HepG2 (cell line): ENCODE measurements around the gene STIM1. TPM values are rescaled to one million over a fixed set of nuclear protein-coding genes. Genes with fewer than 3 reads are reported as not detected.

Experiments
- ATAC-seq: fragments of 200-7000 bp; cut with Tn5 transposase; 3 replicates; pipeline ENCODE4 v1.9.1; 2020; ENCODE audit warnings: mild to moderate bottlenecking, moderate library complexity
- BruUV-seq: library from RNA; stranded (reverse); fragments of 400-500 nt; replicated peaks from 2 replicates; lab custom pipeline; 2021; lab: Mats Ljungman, UMichigan
- CTCF ChIA-PET: fragments of 300-600 bp; formaldehyde crosslinking; extraction: SDS; loops from one replicate; lab custom pipeline; 2021; ENCODE audit warnings: low total read pairs, inconsistent platforms, low intra/inter-chr PET ratio; lab: Yijun Ruan, JAX
- POLR2A ChIA-PET: fragments of 350-600 bp; sonication (Branson Sonifier 250); formaldehyde crosslinking; loops from one replicate; lab custom pipeline; 2020; ENCODE audit warnings: antibody characterized with exemption, inconsistent platforms; lab: Yijun Ruan, JAX
- DNase-seq: peaks from one replicate; pipeline ENCODE4 v3.0.0-alpha.2; 2015; ENCODE audit warnings: low spot score
- FAIRE-seq: peaks from 3 replicates; lab custom pipeline; 2011; peaks lifted over from hg19 to GRCh38; lab: Jason Lieb, UNC
- H2AFZ ChIP-seq: one replicate; pipeline ENCODE4 v1.6.1; 2011; ENCODE audit warnings: low read length, inconsistent platforms
- H3K27ac ChIP-seq: fragments of 300-600 bp; 3 replicates; pipeline ENCODE4 v1.8.0; 2011; ENCODE audit warnings: mixed run types, mild to moderate bottlenecking, mixed read lengths, low read length, inconsistent platforms; ENCODE audit not compliant: insufficient read depth; ENCODE audit errors: extremely low read length
- H3K27me3 ChIP-seq, 2 experiments: fragments of 200-600 bp in 1 of 2; 2 replicates in 1 of 2; 3 replicates in 1 of 2; pipeline versions ENCODE4 v1.6.0 to v1.8.0; 2011; ENCODE audit warnings: low read length in 2 of 2, mild to moderate bottlenecking in 2 of 2, moderate library complexity in 2 of 2, inconsistent platforms in 1 of 2; ENCODE audit not compliant: insufficient read depth in 2 of 2, control insufficient read depth in 1 of 2
- H3K36me3 ChIP-seq, 2 experiments: fragments of 200-600 bp in 1 of 2; replicated peaks in 1 of 2; 2 replicates in 1 of 2; 3 replicates in 1 of 2; pipeline versions ENCODE4 v1.5.1 to v1.8.0; 2011; ENCODE audit warnings: low read length in 2 of 2, inconsistent platforms in 1 of 2; ENCODE audit not compliant: insufficient read depth in 2 of 2, control insufficient read depth in 1 of 2
- H3K4me1 ChIP-seq: 2 replicates; pipeline ENCODE4 v1.5.1; 2012; ENCODE audit warnings: low read length, inconsistent platforms; ENCODE audit not compliant: insufficient read depth
- H3K4me2 ChIP-seq: 2 replicates; pipeline ENCODE4 v1.6.0; 2011; ENCODE audit warnings: low read depth, low read length, inconsistent platforms
- H3K4me3 ChIP-seq, 3 experiments: fragments of 200-600 bp in 1 of 3; sonication (generic), shearing (Covaris generic) in 1 of 3; replicated peaks in 1 of 3; 2 replicates each; pipeline ENCODE4 v1.5.1; 2011 to 2016; ENCODE audit warnings: low read length in 3 of 3, inconsistent platforms in 2 of 3, low read depth in 2 of 3, mild to moderate bottlenecking in 2 of 3, control low read depth in 1 of 3, mixed read lengths in 1 of 3; ENCODE audit not compliant: insufficient read depth in 1 of 3
- H3K79me2 ChIP-seq: one replicate; pipeline ENCODE4 v1.6.1; 2011; ENCODE audit warnings: low read length, inconsistent platforms; ENCODE audit not compliant: insufficient read depth
- H3K9ac ChIP-seq: 2 replicates; pipeline ENCODE4 v1.6.0; 2011; ENCODE audit warnings: mild to moderate bottlenecking, low read depth, low read length, inconsistent platforms; ENCODE audit not compliant: insufficient read depth
- H3K9me3 ChIP-seq: 2 replicates; pipeline ENCODE4 v1.5.1; 2012; ENCODE audit warnings: mild to moderate bottlenecking, low read length
- H4K20me1 ChIP-seq: 2 replicates; pipeline ENCODE4 v1.6.0; 2011; ENCODE audit warnings: inconsistent platforms, mild to moderate bottlenecking, low read length, moderate library complexity; ENCODE audit not compliant: insufficient read depth
- HES4 ChIP-seq: sonication (generic); formaldehyde crosslinking; IDR thresholded peaks from 2 replicates; pipeline ENCODE4 v1.9.0; 2021; ENCODE audit warnings: mild to moderate bottlenecking, missing genetic modification reagents, borderline replicate concordance
- HIVEP1 ChIP-seq: sonication (generic); formaldehyde crosslinking; IDR thresholded peaks from 2 replicates; pipeline ENCODE4 v1.4.0; 2020; ENCODE audit warnings: mild to moderate bottlenecking, missing genetic modification reagents
- PHF21A ChIP-seq: sonication (generic); formaldehyde crosslinking; IDR thresholded peaks from 2 replicates; pipeline ENCODE4 v1.5.0; 2020; ENCODE audit warnings: mild to moderate bottlenecking, missing genetic modification reagents
- PHF5A ChIP-seq: IDR thresholded peaks from one replicate; pipeline ENCODE4 v1.6.1; 2018; ENCODE audit warnings: low read depth, missing genetic modification reagents; ENCODE audit not compliant: unreplicated experiment
- TOPORS ChIP-seq: sonication (generic); formaldehyde crosslinking; IDR thresholded peaks from 2 replicates; pipeline ENCODE4 v1.8.0; 2023; ENCODE audit warnings: mild to moderate bottlenecking, missing genetic modification reagents
- ZNF337 ChIP-seq: sonication (generic); formaldehyde crosslinking; IDR thresholded peaks from 2 replicates; pipeline ENCODE4 v1.5.1; 2020; ENCODE audit warnings: missing genetic modification reagents, low read depth, mild to moderate bottlenecking, borderline replicate concordance
- ZNF367 ChIP-seq: sonication (generic); formaldehyde crosslinking; IDR thresholded peaks from 2 replicates; pipeline ENCODE4 v1.4.0; 2020; ENCODE audit warnings: missing genetic modification reagents, borderline replicate concordance
- ZNF432 ChIP-seq: sonication (generic); formaldehyde crosslinking; IDR thresholded peaks from 2 replicates; pipeline ENCODE4 v1.5.0; 2020; ENCODE audit warnings: missing genetic modification reagents, mild to moderate bottlenecking, borderline replicate concordance
- ZNF550 ChIP-seq: sonication (generic); formaldehyde crosslinking; IDR thresholded peaks from 2 replicates; pipeline ENCODE4 v1.4.0; 2020; ENCODE audit warnings: mild to moderate bottlenecking, missing genetic modification reagents, borderline replicate concordance
- ZNF720 ChIP-seq: sonication (generic); formaldehyde crosslinking; IDR thresholded peaks from 2 replicates; pipeline ENCODE4 v1.4.0; 2020; ENCODE audit warnings: missing genetic modification reagents
- WGBS: methylation state at CpG from one replicate; pipeline ENCODE4 v1.1.6; 2017; ENCODE audit warnings: low lambda C conversion rate; 5-methylcytosine and 5-hydroxymethylcytosine counted together
- in situ Hi-C: cut with HindIII; loops from 2 replicates; pipeline ENCODE4 v1.10.0; 2017; ENCODE audit warnings: low pct_unique_long_range_greater_than_20kb; ENCODE audit not compliant: extremely low pct_ligation_motif_present
- intact Hi-C: fragments of 100-400 bp; cut with micrococcal nuclease; formaldehyde crosslinking; loops from one replicate; pipeline ENCODE4 v1.10.0; 2022; ENCODE audit not compliant: unreplicated experiment
- polyA plus RNA-seq, 8 experiments: library from polyadenylated mRNA; depleted of rRNA in 3 of 8; stranded (reverse) in 7 of 8; unstranded in 1 of 8; fragments of >200 nt; fragmentation: Illumina TruSeq in 4 of 8; extraction: Trizol in 4 of 8; gene quantifications; 2 replicates each; pipeline versions ENCODE4 v1.2.1 to v1.2.3, GENCODE V29; 2011 to 2016; ENCODE audit warnings: low read depth in 4 of 8, missing spikeins in 1 of 8, mixed read lengths in 1 of 8; ENCODE audit not compliant: insufficient read depth in 1 of 8
- total RNA-seq, 5 experiments: library from RNA; depleted of rRNA; stranded (reverse); fragments of >200 nt; fragmentation: Illumina TruSeq; extraction: Trizol; gene quantifications; 2 replicates each; pipeline ENCODE4 v1.2.3, GENCODE V29; 2016; ENCODE audit warnings: low read depth in 1 of 5
- TF ChIP-seq, protein P1 (sequence below): sonication (generic); formaldehyde crosslinking; conservative IDR thresholded peaks from 2 replicates; pipeline ENCODE4 v1.8.0; 2022; ENCODE audit warnings: mild to moderate bottlenecking, moderate library complexity, missing genetic modification reagents
- TF ChIP-seq, protein P2 (sequence below): sonication (generic); formaldehyde crosslinking; conservative IDR thresholded peaks from 2 replicates; pipeline ENCODE4 v1.5.0; 2020; ENCODE audit warnings: missing genetic modification reagents
- TF ChIP-seq, protein P3 (sequence below): sonication (generic); formaldehyde crosslinking; conservative IDR thresholded peaks from 2 replicates; pipeline ENCODE4 v1.4.0; 2020; ENCODE audit warnings: missing genetic modification reagents
- TF ChIP-seq, protein P4 (sequence below): sonication (generic); formaldehyde crosslinking; conservative IDR thresholded peaks from 2 replicates; pipeline ENCODE4 v1.4.0; 2020; ENCODE audit warnings: missing genetic modification reagents

The STIM1 gene
- total and polyA plus RNA-seq, 2 of the 13 experiments (the other 11 are each of a cell fraction or from before 2014, with no cell fraction given), result 19.2 to 28.5 TPM

DNA sequence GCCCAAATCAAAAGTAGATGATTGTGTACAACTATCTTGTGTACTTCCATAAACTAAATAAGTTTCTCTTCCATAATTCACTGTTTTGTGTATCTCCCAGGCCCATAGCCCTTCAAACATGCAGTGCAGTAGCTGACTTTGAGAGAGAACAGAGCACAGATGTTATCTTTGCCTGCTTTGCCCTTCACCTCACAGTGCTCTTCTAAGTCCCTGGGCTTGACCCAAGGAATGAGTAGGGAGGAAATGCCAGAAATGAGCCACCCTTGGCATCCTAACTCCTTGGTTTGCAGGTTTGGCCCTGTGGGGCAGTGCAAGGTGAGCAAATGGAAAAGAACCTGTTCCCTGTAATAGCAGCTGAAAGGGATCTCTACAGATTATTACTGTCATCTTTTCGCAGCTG, 79.2 kb downstream of the STIM1 start:
- no peaks in the 10 kb centered on the region for H3K9me3 ChIP-seq
- peaks cover 60% of the 10 kb centered on the region for H3K4me1 ChIP-seq
- H3K27ac ChIP-seq, result peak overlapping the region; percentile 76
- no peak for DNase-seq
- WGBS, result 94% methylated on average over 1 of the region's 1 CpG
- H4K20me1 ChIP-seq, result no peaks in the 10 kb centered on the region
- no peak for FAIRE-seq
- no peak overlapping the region for H2AFZ ChIP-seq
- no peaks in the 10 kb centered on the region for H3K36me3 ChIP-seq
- H3K4me3 ChIP-seq, result no peak overlapping the region
- H3K79me2 ChIP-seq, result peaks cover 17% of the 10 kb centered on the region
- POLR2A ChIA-PET, result interaction anchor here (3.1 kb wide), 1 partner anchor 80 kb away, joined by 14 read pairs; the partner anchor contains the start of gene STIM1
- CTCF ChIA-PET, result no interaction called here
- no peak for ATAC-seq
- TF ChIP-seq ZNF720 (CRISPR knock-in tag) (no peak), ZNF432 (CRISPR knock-in tag) (no peak), PHF5A (CRISPR knock-in tag) (no peak), ZNF337 (CRISPR knock-in tag) (no peak), HES4 (no peak), PHF21A (no peak), ZNF550 (CRISPR knock-in tag) (no peak), ZNF367 (CRISPR knock-in tag) (no peak), HIVEP1 (CRISPR knock-in tag) (no peak), TOPORS (CRISPR knock-in tag) (no peak)
- TF ChIP-seq, protein P1, sequence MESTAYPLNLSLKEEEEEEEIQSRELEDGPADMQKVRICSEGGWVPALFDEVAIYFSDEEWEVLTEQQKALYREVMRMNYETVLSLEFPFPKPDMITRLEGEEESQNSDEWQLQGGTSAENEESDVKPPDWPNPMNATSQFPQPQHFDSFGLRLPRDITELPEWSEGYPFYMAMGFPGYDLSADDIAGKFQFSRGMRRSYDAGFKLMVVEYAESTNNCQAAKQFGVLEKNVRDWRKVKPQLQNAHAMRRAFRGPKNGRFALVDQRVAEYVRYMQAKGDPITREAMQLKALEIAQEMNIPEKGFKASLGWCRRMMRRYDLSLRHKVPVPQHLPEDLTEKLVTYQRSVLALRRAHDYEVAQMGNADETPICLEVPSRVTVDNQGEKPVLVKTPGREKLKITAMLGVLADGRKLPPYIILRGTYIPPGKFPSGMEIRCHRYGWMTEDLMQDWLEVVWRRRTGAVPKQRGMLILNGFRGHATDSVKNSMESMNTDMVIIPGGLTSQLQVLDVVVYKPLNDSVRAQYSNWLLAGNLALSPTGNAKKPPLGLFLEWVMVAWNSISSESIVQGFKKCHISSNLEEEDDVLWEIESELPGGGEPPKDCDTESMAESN (CRISPR knock-in tag), result no peak
- TF ChIP-seq, protein P2, sequence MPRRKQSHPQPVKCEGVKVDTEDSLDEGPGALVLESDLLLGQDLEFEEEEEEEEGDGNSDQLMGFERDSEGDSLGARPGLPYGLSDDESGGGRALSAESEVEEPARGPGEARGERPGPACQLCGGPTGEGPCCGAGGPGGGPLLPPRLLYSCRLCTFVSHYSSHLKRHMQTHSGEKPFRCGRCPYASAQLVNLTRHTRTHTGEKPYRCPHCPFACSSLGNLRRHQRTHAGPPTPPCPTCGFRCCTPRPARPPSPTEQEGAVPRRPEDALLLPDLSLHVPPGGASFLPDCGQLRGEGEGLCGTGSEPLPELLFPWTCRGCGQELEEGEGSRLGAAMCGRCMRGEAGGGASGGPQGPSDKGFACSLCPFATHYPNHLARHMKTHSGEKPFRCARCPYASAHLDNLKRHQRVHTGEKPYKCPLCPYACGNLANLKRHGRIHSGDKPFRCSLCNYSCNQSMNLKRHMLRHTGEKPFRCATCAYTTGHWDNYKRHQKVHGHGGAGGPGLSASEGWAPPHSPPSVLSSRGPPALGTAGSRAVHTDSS (CRISPR knock-in tag), result no peak
- TF ChIP-seq, protein P3, sequence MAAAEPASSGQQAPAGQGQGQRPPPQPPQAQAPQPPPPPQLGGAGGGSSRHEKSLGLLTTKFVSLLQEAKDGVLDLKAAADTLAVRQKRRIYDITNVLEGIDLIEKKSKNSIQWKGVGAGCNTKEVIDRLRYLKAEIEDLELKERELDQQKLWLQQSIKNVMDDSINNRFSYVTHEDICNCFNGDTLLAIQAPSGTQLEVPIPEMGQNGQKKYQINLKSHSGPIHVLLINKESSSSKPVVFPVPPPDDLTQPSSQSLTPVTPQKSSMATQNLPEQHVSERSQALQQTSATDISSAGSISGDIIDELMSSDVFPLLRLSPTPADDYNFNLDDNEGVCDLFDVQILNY, result no peak
- TF ChIP-seq, protein P4, sequence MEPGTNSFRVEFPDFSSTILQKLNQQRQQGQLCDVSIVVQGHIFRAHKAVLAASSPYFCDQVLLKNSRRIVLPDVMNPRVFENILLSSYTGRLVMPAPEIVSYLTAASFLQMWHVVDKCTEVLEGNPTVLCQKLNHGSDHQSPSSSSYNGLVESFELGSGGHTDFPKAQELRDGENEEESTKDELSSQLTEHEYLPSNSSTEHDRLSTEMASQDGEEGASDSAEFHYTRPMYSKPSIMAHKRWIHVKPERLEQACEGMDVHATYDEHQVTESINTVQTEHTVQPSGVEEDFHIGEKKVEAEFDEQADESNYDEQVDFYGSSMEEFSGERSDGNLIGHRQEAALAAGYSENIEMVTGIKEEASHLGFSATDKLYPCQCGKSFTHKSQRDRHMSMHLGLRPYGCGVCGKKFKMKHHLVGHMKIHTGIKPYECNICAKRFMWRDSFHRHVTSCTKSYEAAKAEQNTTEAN (CRISPR knock-in tag), result no peak
- H3K9ac ChIP-seq, result no peak overlapping the region
- H3K4me2 ChIP-seq, result no peak overlapping the region
- no peaks in the 10 kb centered on the region for H3K27me3 ChIP-seq
- no TSS peak for BruUV-seq
- intact Hi-C loops (no loop called here), in situ Hi-C loops (no loop called here)
